ENCODE results near the gene KRTAP4-5.
"Not testable (repeated sequence)": the region's sequence is repeated elsewhere in the genome, so short reads cannot be mapped to it uniquely, and the experiment has no call there.

KRTAP4-5 gene

DNA sequence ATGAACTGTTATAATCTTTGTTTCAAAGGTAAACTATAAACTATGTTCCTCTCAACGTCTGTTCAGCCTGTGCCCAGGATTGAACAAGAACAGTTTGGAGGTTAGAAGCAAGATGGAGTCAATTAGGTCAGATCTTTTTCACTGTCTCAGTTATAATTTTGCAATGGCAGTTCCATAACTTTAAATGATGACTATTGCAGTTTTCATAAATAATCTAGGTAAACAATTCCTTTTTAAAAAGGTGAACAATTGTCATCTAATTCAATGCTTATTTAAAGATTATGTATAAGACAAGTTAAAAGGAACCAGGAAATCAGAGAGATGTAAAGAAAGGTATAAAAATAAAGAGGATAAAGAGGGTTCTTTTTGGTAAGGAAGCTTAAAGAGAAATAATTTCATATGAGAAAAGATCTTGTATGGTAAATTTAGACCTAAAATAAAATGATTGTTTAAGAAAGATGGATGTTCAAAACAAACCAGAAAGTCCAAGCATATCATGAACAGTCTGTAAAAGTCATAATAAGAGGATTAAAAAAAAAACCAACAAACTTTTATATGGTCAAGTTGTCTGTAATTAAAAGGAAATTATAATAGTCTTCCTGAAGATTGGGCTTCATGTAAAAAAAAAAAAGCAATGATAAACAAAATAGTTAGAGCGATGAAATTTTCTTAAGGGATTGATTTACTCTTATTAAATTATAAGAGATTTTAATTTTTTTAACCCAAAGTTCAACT, 38.3 kb downstream of the KRTAP4-5 start:
- no CpG with 5 or more reads among the region's 2 CpGs for WGBS (ENCODE audit: insufficient coverage, insufficient read length)
- Histone ChIP-seq H3K4me3 (ENCODE audit: low read length) (no peak overlapping the region), H3K4me1 (ENCODE audit: control insufficient read depth, insufficient read depth, low read length) (no peaks in the 10 kb centered on the region; the same call in 1 of the 2 replicates), H3K36me3 (ENCODE audit: control insufficient read depth, insufficient read depth, low read length) (no peaks in the 10 kb centered on the region), H3K9me3 (ENCODE audit: control insufficient read depth, insufficient read depth, low read length) (peaks cover 1% of the 10 kb centered on the region; the same call in 1 of the 2 replicates), H3K27ac (ENCODE audit: low read length) (no peak overlapping the region), H3K27me3 (ENCODE audit: control insufficient read depth, insufficient read depth, low read length) (no peaks in the 10 kb centered on the region)
- DNase-seq (ENCODE audit: low read depth, low spot score), result no peak

- not testable (repeated sequence) for H3K9me3 ChIP-seq (ENCODE audit: control insufficient read depth, insufficient read depth, low read length); DNase-seq (ENCODE audit: low read depth, low spot score); H3K36me3 ChIP-seq (ENCODE audit: control insufficient read depth, insufficient read depth, low read length); H3K4me1 ChIP-seq (ENCODE audit: control insufficient read depth, insufficient read depth, low read length); H3K4me3 ChIP-seq (ENCODE audit: low read length); H3K27me3 ChIP-seq (ENCODE audit: control insufficient read depth, insufficient read depth, low read length); H3K27ac ChIP-seq (ENCODE audit: low read length)
- WGBS (ENCODE audit: insufficient coverage, insufficient read length), result no CpG with 5 or more reads among the region's 1 CpG
These were observed 40.8 kb downstream of the KRTAP4-5 start for GRCh38 chr17:41108728-41109386.

GRCh38 chr17:41107941-41108450, 41.6 kb downstream of the KRTAP4-5 start:
- Histone ChIP-seq H3K27me3 (ENCODE audit: control insufficient read depth, insufficient read depth, low read length) (no peaks in the 10 kb centered on the region), H3K4me3 (ENCODE audit: low read length) (no peak overlapping the region), H3K36me3 (ENCODE audit: control insufficient read depth, insufficient read depth, low read length) (no peaks in the 10 kb centered on the region), H3K4me1 (ENCODE audit: control insufficient read depth, insufficient read depth, low read length) (no peaks in the 10 kb centered on the region; the same call in none of the 2 replicates), H3K9me3 (ENCODE audit: control insufficient read depth, insufficient read depth, low read length) (no peaks in the 10 kb centered on the region), H3K27ac (ENCODE audit: low read length) (no peak overlapping the region)
- no CpG with 5 or more reads among the region's 1 CpG for WGBS (ENCODE audit: insufficient coverage, insufficient read length)
- no peak for DNase-seq (ENCODE audit: low read depth, low spot score)

DNA sequence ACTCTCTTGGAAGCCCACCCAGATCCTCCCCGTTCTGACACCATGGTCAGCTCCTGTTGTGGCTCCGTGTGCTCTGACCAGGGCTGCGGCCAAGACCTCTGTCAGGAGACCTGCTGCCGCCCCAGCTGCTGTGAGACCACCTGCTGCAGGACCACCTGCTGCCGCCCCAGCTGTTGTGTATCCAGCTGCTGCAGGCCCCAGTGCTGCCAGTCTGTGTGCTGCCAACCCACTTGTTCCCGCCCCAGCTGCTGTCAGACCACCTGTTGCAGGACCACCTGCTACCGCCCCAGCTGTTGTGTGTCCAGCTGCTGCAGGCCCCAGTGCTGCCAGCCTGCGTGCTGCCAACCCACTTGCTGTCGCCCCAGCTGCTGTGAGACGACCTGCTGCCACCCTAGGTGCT, 44.3 kb downstream of the KRTAP4-5 start, which contains the start of gene KRTAP4-9:
TSS of gene KRTAP4-9 (plus strand) at position 43 of the 400 bp plus-strand sequence. CDS start at position 43, 0 bp downstream.
- not testable (repeated sequence) for H3K27ac ChIP-seq (ENCODE audit: low read length); H3K4me3 ChIP-seq (ENCODE audit: low read length); H3K36me3 ChIP-seq (ENCODE audit: control insufficient read depth, insufficient read depth, low read length); H3K4me1 ChIP-seq (ENCODE audit: control insufficient read depth, insufficient read depth, low read length); DNase-seq (ENCODE audit: low read depth, low spot score); H3K9me3 ChIP-seq (ENCODE audit: control insufficient read depth, insufficient read depth, low read length); H3K27me3 ChIP-seq (ENCODE audit: control insufficient read depth, insufficient read depth, low read length)
- WGBS (ENCODE audit: insufficient coverage, insufficient read length), result no CpG with 5 or more reads among the region's 10 CpGs

DNA sequence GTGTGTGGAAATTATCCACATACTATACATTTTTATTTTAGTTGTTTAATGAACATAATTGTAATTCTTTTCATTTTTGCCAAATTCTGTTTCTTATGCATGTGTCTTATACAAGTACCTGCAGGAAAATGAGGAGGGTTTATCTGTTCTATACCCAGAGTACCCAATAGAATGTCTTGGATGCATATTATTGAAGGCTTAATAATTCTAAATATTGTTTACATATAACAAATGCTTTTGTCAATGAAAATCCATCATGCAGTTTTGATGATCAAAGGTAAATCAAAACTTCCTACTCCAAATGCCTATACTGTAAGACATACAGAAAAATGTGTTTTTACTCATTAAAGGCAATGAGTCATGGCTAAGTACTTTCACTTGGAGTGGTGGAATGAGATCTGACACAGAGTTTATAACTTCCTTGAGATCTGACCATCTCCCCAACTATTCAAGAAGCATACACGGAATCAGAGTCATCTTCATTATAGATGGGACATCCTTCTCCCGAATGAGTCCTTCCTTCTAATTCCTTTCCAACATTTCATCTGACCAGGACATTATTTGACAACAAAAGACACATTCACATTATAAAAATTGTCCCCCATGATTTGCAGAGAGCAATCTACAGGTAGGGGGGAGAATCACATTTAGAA, 45.1 kb downstream of the KRTAP4-5 start:
- H3K9me3 ChIP-seq (ENCODE audit: control insufficient read depth, insufficient read depth, low read length); DNase-seq (ENCODE audit: low read depth, low spot score); H3K27ac ChIP-seq (ENCODE audit: low read length); H3K27me3 ChIP-seq (ENCODE audit: control insufficient read depth, insufficient read depth, low read length); H3K4me1 ChIP-seq (ENCODE audit: control insufficient read depth, insufficient read depth, low read length); H3K36me3 ChIP-seq (ENCODE audit: control insufficient read depth, insufficient read depth, low read length); H3K4me3 ChIP-seq (ENCODE audit: low read length): not testable (repeated sequence)
- no CpG with 5 or more reads among the region's 2 CpGs for WGBS (ENCODE audit: insufficient coverage, insufficient read length)

DNA sequence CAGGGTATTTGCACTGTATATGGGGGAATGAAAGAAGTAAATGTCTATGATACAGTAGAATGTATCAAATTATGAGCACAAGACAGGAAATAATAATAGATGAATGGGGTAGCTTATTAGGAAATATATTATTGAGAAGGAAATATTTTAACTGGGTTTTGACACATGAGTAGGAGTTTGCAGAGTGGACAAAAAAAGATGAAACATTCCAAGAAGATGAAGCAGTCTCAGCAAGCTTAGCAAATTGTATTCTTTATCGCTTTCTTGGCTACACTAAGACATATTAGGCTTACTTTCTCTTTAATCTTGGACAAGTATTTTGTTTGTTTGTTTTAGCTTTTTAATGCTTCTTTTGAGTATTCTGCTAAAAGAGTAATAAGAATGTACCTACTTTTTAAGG, 45.7 kb downstream of the KRTAP4-5 start:
- no peak overlapping the region for H3K4me3 ChIP-seq (ENCODE audit: low read length)
- whole genome bisulfite sequencing (ENCODE audit: insufficient coverage, insufficient read length), result no CpG with 5 or more reads among the region's 1 CpG
- H3K27ac ChIP-seq (ENCODE audit: low read length), result no peak overlapping the region

DNA sequence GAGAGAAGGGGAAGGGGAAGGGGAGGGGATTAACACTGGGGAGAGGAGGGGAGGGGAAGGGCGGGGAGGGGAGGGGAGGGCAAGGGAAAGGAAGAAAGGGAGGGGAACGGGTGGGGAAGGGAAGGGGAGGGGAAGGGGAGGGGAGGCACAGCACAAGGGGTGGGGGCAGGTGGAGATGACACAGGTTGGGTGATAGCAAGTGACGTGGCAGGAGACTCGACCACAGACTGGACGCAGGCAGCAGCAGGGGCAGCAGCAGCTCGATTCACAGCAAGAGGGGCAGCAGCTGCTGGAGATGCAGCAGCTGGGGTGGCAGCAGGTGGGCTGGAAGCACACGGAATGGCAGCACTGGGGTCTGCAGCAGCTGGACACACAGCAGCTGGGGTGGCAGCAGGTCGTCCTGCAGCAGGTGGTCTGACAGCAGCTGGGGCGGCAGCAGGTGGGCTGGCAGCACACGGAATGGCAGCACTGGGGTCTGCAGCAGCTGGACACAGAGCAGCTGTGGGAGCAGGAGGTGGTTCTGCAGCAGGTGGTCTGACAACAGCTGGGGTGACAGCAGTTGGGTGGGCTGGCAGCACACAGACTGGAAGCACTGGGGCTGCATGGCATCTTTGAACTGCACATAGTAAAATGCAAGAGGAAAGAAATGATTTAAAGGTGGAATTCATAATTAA, 47.9 kb downstream of the KRTAP4-5 start, which contains the start of gene KRTAP4-16:
TSS of gene KRTAP4-16 (minus strand) at position 624 of the 674 bp plus-strand sequence. CDS start at position 624, 0 bp downstream.
- Histone ChIP-seq H3K4me1 (ENCODE audit: control insufficient read depth, insufficient read depth, low read length) (peaks cover 5% of the 10 kb centered on the region), H3K4me3 (ENCODE audit: low read length) (no peak within 1 kb of the TSS), H3K36me3 (ENCODE audit: control insufficient read depth, insufficient read depth, low read length) (no peaks in the 10 kb centered on the region), H3K9me3 (ENCODE audit: control insufficient read depth, insufficient read depth, low read length) (no peaks in the 10 kb centered on the region), H3K27ac (ENCODE audit: low read length) (no peak within 1 kb of the TSS), H3K27me3 (ENCODE audit: control insufficient read depth, insufficient read depth, low read length) (no peaks in the 10 kb centered on the region)
- DNase-seq (ENCODE audit: low read depth, low spot score), result no peak
- no CpG with 5 or more reads among the region's 10 CpGs for WGBS (ENCODE audit: insufficient coverage, insufficient read length)

More for the DNA sequence above, 45.7 kb downstream of the KRTAP4-5 start:
- no peaks in the 10 kb centered on the region for H3K9me3 ChIP-seq (ENCODE audit: control insufficient read depth, insufficient read depth, low read length)
- no peak for DNase-seq (ENCODE audit: low read depth, low spot score)
- H3K36me3 ChIP-seq (ENCODE audit: control insufficient read depth, insufficient read depth, low read length), result no peaks in the 10 kb centered on the region
- no peaks in the 10 kb centered on the region for H3K27me3 ChIP-seq (ENCODE audit: control insufficient read depth, insufficient read depth, low read length)
- peaks cover 3% of the 10 kb centered on the region for H3K4me1 ChIP-seq (ENCODE audit: control insufficient read depth, insufficient read depth, low read length)

DNA sequence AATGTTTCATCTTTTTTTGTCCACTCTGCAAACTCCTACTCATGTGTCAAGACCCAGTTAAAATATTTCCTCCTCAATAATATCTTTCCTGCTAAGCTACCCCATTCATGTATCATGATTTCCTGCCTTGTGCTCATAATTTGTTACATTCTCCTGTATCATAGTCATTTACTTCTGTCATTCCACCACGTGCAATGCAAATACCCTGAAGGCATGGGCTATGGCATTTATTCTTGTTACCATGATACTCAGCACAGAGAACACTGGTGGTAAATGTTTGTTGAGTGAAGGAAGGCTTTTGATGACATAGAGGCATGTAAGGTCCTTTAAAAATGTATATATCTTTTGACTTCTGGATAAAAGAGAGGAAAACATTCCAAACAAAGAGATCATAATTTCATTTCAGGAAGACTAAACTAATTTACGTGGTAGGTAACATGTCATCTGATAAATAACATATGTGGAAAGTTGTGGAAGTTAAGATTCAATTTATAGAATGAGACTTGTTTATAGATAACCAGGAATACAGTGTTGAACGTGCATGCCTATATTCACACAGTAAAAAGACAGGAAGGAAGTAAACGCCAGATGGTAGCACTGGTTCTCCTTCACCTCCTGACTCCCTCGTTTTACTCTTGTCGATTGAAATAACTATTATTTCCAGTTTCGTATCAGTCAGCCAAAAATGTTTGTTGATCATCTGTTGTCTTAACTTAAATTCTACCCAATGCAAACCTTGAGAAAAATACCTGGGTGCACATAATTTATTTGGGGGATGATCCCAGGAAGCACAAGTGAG, 49.7 kb downstream of the KRTAP4-5 start:
- not testable (repeated sequence) for H3K27ac ChIP-seq (ENCODE audit: low read length); H3K4me1 ChIP-seq (ENCODE audit: control insufficient read depth, insufficient read depth, low read length); DNase-seq (ENCODE audit: low read depth, low spot score); H3K36me3 ChIP-seq (ENCODE audit: control insufficient read depth, insufficient read depth, low read length); H3K4me3 ChIP-seq (ENCODE audit: low read length); H3K27me3 ChIP-seq (ENCODE audit: control insufficient read depth, insufficient read depth, low read length); H3K9me3 ChIP-seq (ENCODE audit: control insufficient read depth, insufficient read depth, low read length)
- WGBS (ENCODE audit: insufficient coverage, insufficient read length), result no CpG with 5 or more reads among the region's 7 CpGs
